Stimulated activated CD8-positive, alpha-beta memory T cell treated with anti-CD3 and anti-CD28 coated beads, Interleukin-12 subunit alpha, Interleukin-12 subunit beta, amount 100 ng/mL, for 1 hour (primary cell): ENCODE data around the gene LCOR.
"Not testable (repeated sequence)": the region's sequence is repeated elsewhere in the genome, so short reads cannot be mapped to it uniquely, and the experiment has no call there.

ENCODE experiments used
- DNase-seq: peaks from one replicate; pipeline ENCODE4 v3.0.0-alpha.2; 2020; ENCODE audit warnings: low read depth

The LCOR gene

DNA sequence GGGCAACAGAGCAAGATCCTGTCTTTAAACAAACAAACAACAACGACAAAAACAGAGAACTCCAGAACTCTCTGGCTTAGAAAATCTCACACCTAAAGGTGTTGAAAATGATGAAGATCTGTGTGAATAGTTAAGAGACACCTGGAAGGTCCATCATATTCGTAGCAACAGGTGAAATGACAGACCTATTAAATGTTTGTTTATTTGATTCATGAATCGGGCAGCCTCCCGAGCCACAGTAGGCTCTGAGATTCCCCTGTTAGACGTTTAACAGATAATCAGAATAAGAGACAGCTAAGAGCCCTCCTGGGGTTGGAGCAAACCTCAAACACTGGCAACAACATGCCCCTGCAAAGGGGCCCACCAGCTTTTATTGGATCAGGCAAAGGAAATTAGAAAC lies 103.7 kb downstream of the LCOR start:
- no peak for DNase-seq

DNA sequence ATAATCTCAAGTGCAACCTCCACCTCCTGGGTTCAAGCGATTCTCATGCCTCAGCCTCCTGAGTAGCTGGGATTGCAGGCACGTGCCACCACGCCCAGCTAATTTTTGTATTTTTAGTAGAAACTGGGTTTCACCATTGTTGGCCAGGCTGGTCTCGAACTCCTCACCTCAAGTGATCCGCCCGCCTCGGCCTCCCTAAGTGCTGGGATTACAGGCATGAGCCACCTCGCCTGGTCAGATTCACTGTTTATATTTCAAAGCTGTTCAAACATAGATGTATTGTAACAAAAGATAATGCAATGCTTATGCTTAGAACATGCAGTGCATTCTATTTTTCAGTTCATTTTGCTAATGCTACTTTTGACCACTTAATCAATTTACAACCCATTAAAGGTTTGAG lies 111.1 kb downstream of the LCOR start:
- DNase-seq = not testable (repeated sequence)

DNA sequence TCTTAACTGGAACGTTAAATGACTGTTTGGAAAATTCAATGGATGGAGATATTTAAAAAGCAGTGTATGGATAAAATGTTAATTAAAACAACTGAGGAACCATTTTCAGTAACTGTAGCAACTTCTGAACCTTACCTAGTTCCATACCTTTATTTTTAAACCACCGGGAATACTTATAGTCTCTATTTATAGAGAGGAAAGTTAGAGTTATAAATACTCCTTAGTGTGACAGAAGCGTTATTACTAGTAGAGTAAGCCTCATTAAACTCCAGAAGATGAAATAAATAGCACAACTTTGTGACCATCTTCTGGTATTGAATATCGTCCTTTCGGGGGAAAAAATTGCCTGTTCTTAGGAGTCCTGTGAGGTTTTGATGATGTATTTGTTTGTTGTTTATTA lies 114.9 kb downstream of the LCOR start:
- no peak for DNase-seq

DNA sequence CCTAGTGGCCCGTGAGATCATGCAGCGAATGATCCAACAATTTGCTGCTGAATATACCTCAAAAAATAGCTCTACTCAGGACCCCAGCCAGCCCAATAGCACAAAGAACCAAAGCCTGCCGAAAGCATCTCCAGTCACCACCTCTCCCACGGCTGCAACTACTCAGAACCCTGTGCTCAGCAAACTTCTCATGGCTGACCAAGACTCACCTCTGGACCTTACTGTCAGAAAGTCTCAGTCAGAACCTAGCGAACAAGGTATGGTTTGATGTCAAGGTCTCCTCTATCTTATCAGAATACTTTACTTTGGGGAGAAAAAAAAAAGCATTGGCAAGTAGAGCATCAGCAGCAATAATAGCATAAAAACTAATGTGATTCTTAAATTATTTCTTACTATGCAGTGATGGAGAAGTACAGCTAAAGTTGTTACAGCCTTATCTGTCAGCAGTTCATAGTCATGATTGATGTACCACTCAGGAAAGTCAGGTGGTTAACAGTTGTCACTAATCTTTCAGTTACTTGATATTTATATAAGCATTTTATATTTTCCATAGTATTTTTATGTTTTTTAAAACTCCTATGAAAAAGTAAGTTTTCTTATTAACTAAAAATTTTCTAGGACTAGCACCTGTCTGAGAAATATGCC lies 117.1 kb downstream of the LCOR start:
- DNase-seq = no peak

DNA sequence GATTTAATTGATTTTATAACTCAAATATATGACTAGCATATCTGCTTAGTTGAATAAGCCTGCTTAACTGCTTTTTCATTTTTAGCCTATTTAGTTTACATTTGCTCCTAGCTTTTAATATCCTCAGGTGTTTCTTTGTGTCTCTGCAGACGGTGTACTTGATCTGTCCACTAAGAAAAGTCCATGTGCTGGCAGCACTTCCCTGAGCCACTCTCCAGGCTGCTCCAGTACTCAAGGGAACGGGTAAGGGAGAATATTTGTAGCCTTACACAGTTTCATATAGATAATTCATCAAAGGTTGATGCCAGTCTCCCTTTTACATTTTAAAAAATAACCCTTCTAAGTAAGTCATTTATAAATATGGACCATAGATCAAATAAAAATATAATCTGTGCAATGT lies 119.9 kb downstream of the LCOR start:
- DNase-seq = no peak

DNA sequence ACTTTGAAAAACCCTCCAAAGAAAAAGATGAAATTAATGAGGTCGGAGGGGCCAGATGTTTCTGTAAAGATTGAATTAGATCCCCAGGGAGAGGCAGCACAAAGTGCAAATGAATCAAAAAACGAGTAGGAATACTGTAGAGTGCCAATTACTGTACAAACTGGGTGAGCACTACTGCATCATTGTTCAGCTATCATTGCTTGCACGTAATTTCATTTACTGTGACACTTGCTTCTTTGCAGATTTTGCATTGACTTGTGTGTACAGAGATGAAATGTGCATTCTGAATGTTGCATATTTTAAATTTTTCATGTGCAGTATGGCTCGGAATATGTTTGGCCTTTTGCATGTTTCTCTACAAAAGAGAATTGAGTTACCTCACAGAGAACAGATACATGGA lies 123.7 kb downstream of the LCOR start:
- DNase-seq = no peak

DNA sequence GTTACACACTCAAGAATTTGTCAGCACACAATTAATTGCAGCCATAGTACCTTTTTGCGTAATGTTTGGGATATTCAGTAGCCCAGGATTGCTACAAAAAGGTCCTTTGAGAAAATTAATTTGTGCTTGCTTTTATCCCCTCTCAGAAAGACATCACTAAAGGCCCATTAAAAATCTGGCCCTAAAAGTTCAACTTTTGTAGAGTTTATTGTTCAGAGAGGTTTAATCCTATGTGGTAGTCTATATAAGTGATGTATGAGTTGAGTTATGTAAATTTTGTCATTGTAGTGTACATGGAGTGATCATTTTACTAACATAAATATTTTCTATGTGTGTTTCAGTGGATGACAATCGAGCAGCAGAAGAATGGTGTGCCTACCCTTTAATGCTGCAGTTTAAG lies 126.0 kb downstream of the LCOR start:
- no peak for DNase-seq

DNA sequence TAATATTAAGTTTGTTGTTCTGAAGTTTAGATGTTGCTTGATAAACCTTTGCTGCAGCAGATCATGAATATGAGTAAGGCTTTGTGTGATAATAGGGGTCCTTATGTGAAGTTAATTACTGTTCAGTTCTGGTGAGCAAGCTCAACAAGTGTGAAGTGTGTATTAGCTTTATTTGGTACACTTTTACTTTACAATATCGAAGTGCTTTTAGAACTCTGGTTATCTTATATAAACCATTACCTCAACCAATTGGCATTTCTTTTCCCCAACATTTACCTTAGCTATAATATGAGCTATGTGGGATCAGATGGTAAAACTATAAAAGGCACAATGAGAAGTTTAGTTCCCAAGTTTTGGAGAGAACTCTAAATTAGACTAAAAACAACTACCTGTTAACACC lies 127.6 kb downstream of the LCOR start:
- DNase-seq = no peak

DNA sequence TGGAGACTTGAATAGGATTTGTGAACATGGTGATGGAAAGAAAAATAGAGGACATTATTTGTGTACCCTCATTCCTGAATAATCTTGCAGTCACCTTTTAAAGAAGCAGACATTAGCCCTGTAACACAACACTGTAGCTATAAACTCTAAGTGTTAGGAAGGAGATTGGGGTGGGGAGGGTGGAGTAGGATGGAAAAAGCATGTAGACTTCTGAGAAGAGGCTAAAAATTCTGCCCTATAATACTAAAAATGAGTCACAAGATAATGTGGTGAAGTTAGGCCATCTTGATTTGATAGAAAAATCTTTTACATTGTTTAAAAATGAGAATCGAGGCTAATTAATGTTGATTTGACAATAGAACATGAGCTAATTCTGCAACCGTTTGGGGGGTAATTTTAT lies 128.8 kb downstream of the LCOR start:
- no peak for DNase-seq

DNA sequence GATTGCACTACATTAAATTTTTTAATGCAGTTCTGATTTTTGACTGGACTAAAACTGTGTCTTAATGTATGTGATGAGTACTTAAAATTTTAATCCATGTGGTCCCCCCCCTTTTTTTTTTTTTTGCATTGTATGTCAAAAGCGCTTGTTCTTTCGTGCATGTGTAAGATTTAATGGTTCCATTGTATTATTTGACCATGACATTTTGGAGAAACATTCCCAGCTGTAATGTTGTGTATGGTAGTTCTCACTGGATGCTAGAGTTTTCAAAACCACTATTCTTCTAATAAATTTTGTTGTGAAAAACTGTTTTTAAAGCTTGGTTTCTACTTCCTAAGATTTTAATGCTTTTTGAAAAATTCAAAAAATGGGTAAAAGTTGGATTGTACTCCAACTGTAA lies 132.0 kb downstream of the LCOR start:
- no peak for DNase-seq

DNA sequence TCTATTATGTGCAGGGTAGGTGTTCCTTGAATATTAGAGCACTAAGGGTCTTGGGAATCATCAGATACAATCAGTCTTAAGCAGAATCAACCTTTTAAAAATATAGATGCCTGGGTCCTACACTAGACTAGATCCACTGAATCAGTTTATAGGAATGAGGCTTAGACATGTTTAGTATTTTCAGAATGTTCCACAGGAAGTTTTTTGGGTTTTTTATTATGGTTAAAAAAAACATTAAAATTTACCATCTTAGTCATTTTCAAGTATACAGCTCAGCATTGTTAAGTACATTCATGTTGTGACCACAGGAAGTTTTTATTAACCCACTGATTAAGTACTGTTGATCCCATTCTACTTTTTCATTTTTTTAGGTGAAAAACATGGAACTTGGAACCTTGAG lies 135.7 kb downstream of the LCOR start:
- DNase-seq = no peak

DNA sequence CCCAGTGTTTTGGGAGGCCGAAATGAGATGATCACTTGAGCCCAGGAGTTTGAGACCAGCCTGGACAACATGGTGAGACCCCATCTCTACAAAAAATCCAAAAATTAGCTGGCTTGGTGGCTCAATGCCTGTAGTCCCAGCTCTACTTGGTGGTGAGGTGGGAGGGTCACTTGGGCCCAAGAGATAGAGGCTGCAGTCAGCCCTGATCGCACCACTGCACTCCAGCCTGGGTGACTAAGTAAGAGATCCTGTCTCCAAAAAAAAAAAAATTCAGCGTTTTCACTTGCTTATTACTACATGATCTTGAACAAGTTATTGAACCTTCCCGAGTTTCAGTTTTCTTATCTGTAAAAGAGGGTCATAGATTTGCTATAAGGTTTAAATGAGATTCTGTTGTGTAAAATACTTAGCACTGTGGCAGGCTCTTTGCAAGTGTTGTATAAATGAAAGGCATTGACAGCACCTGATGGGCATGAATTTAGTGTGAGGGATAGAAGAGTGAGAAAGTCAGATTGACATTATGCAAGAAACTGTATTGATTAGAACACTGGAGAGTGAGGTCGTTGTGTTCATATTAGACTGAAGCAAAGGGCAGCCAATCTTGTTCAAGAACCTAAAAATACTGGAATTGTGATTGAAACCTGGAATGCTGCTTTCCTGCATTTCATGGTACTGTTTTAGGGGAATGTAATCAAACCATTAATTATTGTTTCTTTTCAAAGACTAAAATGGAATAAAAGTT lies 136.8 kb downstream of the LCOR start:
- DNase-seq = no peak

DNA sequence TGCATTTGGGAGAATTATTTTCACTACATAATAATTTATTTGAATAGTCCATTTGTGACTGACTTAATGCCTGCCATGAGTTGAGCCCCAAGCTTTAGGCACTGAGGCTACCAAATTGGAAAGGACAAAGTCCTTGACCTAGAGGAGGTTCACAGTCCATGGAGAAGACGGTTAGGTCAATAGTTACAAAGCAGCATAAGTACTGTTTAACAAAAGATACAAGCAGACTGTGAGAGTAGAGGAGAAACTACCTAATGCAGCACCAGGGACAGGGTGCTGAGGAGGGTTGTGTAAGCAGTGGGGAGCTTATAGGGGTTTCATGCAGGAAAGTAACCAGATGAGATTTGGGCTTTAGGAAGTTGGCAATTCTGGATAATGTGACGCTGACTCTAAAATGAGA lies 139.2 kb downstream of the LCOR start:
- DNase-seq = no peak

DNA sequence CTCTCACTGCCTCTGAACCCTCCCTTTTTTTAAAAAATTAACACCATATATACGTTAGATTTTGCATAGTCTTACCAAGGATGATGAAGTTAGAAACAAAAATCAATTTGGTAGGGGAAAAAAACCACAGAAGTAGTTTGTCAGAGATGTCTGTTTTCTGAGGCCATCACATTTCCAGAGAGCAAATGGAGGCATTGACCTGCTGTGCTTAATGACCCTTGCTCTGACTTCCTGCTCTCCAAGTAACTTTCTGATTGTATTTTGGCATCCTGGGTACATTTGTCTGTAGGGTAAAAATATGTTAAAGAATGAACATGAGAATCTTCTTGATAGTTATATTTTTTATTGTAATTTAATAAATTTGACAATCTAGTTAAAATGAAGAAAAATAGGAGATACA lies 140.2 kb downstream of the LCOR start:
- no peak for DNase-seq

DNA sequence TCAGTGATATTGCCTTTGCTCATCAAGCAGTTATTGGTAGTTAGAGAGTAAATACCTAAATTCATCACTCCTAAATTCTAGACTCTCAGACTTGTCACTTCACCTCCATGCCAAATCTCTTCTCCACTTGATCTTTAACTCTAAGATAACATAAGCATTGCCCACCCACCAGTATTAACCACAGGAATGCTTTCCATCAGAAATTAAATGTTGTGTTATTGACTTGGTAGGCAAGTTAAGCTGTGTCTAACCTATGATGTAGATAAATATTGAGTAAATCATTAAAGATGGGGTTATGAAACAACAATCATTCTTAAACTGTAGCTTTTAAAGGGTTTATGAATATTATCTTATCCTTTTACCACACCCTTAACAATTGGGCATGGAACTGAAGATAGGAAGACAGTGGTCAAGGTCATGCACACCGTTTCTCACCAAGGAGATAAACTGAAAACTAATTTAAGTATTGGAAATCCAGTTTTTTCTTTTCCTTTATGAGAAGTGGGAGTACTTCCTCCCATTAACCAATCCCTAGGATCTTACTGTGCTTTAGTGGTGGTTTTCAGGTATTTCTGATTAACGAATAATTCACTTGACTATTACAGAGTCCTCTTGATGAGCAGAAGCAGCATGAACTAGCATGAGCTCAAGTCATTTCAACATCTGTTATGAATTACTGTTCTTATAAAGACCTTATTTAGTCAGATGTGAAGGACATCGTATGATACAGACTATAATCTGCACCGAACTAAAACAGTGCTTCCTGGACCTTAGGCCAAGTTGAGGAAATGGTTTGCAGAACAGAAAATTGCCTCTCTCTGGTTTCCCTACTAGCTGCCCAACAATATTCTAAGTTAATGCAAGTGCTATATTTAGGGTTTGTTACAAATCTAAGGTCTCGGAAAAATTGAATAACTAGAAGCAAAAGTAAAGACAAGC lies 142.0 kb downstream of the LCOR start:
- no peak for DNase-seq

DNA sequence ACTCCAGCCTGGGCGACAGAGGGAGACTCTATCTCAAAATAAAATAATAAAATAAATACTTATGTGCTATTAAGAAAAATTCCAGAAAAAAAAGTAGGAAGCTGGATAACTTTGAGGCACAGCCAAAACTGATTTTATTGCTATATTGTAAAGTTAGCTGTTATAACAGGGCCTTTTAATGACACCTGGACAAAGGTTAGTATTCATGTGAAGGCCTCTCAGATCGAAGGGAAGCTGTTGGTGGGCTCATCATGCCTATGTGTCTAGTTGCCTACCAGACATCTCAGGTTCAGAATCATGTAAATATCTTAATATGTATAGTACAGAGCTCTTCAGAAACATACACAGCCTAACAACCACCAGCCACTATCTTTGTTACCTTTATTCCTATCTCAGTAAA lies 143.0 kb downstream of the LCOR start:
- no peak for DNase-seq

DNA sequence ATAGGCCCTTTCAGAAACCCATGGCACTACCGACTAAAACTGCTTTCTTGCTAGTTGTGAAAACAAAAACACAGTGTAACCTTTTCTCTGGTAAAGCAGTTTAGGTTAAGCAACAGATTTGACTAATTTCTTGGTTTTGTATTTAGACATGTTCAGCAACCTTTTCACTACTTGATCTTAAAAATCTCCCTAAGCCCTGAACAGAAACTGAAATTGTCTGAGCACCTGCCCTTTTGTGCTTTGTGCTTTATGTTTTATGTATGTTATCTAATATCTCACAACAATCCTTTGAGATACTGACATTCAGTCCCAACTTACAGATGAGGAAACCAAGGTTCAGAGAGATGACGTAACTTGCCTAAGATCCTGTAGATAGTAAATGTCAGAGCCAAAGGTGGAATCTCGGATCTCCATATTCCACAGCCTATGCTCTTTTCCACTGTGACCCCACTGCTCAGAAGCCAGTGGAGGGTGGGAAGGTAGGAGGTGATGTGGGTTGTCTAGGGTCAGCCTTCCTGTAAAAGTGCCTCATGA lies 146.6 kb downstream of the LCOR start:
- no peak for DNase-seq

DNA sequence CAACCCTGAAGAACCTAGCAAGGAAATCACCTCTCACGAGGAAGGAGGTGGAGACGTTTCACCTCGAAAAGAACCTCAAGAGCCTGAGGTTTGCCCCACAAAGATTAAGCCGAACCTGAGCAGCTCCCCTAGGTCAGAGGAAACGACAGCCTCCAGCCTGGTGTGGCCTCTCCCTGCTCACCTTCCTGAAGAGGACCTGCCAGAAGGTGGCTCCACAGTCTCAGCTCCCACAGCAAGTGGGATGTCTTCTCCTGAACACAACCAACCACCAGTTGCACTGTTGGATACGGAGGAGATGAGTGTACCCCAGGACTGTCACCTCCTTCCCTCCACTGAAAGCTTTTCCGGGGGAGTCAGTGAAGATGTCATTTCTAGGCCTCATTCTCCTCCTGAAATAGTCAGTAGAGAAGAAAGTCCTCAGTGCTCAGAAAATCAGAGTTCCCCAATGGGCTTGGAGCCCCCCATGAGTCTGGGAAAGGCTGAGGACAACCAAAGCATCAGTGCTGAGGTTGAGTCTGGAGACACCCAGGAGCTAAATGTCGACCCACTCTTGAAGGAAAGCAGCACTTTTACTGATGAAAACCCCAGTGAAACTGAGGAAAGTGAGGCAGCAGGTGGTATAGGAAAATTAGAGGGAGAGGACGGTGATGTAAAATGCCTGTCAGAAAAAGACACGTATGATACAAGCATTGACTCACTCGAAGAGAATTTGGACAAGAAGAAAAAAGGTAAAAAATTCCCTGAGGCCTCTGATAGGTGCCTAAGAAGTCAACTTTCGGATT lies 150.2 kb downstream of the LCOR start:
- DNase-seq = no peak

DNA sequence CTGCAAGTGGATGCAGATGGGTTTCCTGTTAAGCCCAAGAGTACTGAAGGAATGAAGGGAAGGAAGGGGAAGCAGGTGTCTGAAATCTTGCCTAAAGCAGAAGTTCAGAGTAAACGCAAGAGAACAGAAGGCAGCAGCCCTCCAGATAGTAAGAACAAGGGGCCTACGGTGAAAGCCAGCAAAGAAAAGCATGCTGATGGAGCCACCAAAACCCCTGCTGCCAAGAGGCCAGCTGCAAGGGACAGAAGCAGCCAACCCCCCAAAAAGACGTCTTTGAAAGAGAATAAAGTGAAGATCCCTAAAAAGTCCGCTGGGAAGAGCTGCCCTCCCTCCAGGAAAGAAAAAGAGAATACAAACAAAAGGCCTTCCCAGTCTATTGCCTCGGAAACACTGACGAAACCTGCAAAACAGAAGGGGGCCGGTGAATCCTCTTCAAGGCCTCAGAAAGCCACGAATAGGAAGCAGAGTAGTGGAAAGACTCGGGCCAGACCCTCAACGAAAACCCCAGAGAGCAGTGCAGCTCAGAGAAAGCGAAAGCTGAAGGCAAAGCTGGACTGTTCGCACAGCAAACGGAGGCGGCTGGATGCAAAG lies 152.5 kb downstream of the LCOR start:
- DNase-seq = no peak

DNA sequence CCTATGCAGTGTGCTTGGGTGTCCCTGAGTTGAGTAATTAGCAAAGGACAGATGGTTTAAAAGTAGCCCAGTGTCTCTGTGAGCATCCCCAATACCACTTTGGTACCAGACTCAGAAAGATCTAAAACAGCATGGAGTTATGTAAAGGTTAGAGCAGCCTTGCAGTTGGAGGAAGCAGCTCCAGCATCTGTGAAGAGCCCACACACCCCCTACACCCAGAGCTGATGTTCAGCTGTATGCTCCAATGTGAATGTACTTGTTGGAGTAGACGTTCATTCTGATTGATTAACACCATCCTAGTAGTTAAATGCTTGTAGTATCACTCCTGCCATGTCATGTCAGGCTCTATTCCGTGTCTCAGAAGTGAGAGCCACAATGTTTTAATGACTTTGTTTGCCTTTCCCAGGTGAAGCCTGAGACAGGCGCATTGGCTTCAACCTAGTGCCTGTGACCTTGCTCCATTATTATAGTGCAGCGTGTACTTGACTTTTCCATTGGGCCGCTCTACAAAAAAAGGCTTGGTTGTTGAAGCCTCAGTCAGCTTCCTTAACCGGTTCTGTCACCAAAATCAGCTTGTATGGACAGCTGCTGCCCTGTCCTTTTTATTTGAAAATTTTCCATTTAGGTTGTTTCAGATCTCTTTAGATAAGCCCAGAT lies 154.2 kb downstream of the LCOR start:
- DNase-seq = no peak
